Gastroesophageal sphincter (tissue), 3 donors: Measurements from ENCODE around the gene CSGALNACT2.

Experiments
- POLR2A ChIP-seq, 2 donors: fragments of 450-650 bp; IDR thresholded peaks; one replicate each; pipeline ENCODE4 v1.6.1; 2017; ENCODE audit warnings: antibody characterized with exemption in 2 of 2, mild to moderate bottlenecking in 2 of 2, moderate library complexity in 1 of 2
- TF ChIP-seq, protein P1 (sequence below), 4 experiments: fragments of 200-600 bp in 2 of 4; fragments of 450-650 bp in 2 of 4; sonication (generic) in 1 of 4; IDR thresholded peaks; one replicate each; pipeline ENCODE4 v1.5.1; 2017 to 2019; ENCODE audit warnings: antibody characterized with exemption in 4 of 4, mild to moderate bottlenecking in 2 of 4, moderate library complexity in 2 of 4

DNA sequence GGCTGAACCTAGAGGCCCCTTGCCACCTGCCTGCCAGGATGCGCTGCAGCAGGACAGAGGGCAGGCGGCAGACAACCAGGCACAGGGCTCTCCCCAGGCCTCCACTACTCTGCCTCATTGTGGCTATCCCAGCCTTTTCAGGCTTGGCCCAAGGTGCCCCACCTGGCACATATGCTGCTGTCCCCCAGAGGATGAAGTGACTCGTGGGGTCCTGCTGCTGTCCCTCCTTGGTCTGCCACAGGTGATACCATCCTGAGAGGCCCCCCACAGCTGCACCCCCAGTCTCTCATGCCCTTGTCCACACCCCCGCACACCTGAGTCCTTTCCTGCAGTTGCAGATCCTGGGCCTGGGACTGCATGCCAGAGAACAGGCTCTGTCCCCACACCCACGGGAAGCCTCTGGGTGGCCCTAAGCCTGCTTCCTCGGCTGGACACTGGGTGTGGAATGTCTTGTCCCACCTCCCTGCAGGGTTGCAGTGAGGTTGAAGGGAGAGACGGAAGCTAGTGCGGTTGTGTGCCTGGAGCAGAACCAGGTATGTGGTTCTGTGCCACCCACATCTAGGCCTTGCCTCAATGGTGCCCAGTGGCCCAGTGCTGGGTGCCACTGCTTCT lies 73.3 kb downstream of the CSGALNACT2 start:
- TF ChIP-seq, protein P1, sequence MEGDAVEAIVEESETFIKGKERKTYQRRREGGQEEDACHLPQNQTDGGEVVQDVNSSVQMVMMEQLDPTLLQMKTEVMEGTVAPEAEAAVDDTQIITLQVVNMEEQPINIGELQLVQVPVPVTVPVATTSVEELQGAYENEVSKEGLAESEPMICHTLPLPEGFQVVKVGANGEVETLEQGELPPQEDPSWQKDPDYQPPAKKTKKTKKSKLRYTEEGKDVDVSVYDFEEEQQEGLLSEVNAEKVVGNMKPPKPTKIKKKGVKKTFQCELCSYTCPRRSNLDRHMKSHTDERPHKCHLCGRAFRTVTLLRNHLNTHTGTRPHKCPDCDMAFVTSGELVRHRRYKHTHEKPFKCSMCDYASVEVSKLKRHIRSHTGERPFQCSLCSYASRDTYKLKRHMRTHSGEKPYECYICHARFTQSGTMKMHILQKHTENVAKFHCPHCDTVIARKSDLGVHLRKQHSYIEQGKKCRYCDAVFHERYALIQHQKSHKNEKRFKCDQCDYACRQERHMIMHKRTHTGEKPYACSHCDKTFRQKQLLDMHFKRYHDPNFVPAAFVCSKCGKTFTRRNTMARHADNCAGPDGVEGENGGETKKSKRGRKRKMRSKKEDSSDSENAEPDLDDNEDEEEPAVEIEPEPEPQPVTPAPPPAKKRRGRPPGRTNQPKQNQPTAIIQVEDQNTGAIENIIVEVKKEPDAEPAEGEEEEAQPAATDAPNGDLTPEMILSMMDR (IDR thresholded peaks at IDR 0.05): no peak
- TF ChIP-seq POLR2A (IDR thresholded peaks at IDR 0.05): no peak
